GM12878 (cell line): ENCODE measurements around the gene PINK1. TPM values are rescaled to one million over a fixed set of nuclear protein-coding genes. Genes with fewer than 3 reads are reported as not detected.
A peak's percentile ranks its signal among the peaks of the same experiment; 100 is the strongest.

Experiments
- ATAC-seq: fragments of 200-7000 bp; cut with Tn5 transposase; 3 replicates; pipeline ENCODE4 v1.9.1; 2020; ENCODE audit warnings: mild to moderate bottlenecking, moderate library complexity
- BruUV-seq: library from RNA; stranded (reverse); fragments of 400-500 nt; replicated peaks from 2 replicates; lab custom pipeline; 2021; lab: Mats Ljungman, UMichigan
- CTCF ChIA-PET: fragments of 300-600 bp; sonication (Branson Sonifier 250); formaldehyde crosslinking; extraction: SDS; loops from one replicate; lab custom pipeline; 2021; ENCODE audit warnings: inconsistent platforms; lab: Yijun Ruan, JAX
- POLR2A ChIA-PET: fragments of 350-600 bp; formaldehyde crosslinking; extraction: SDS; loops from one replicate; lab custom pipeline; 2021; ENCODE audit warnings: inconsistent platforms; lab: Charles Lee
- RAD21 ChIA-PET: fragments of 300-600 bp; sonication (Branson Sonifier 250); formaldehyde crosslinking; loops from one replicate; lab custom pipeline; 2023; ENCODE audit warnings: antibody characterized with exemption; ENCODE audit not compliant: unreplicated experiment; lab: Charles Lee
- SMC1A ChIA-PET: fragments of 300-600 bp; sonication (Branson Sonifier 250); formaldehyde crosslinking; loops from one replicate; lab custom pipeline; 2023; ENCODE audit not compliant: unreplicated experiment, uncharacterized antibody; lab: Charles Lee
- DNase-seq: peaks from one replicate; pipeline ENCODE4 v3.0.0-alpha.2; 2011; ENCODE audit warnings: low read depth, low spot score
- FAIRE-seq: peaks from 3 replicates; lab custom pipeline; 2011; peaks lifted over from hg19 to GRCh38; lab: Jason Lieb, UNC
- H2AFZ ChIP-seq: 2 replicates; pipeline ENCODE4 v1.6.0; 2011; ENCODE audit warnings: low read depth, low read length, control low read depth; ENCODE audit not compliant: control insufficient read depth
- H3K27ac ChIP-seq: 2 replicates; pipeline ENCODE4 v1.5.1; 2011; ENCODE audit warnings: control low read depth; ENCODE audit not compliant: control insufficient read depth, insufficient read depth
- H3K27me3 ChIP-seq, 2 experiments: replicated peaks in 1 of 2; 2 replicates each; pipeline versions ENCODE4 v1.6.0 to v1.6.1; 2011; ENCODE audit warnings: low read length in 1 of 2; ENCODE audit not compliant: control insufficient read depth in 2 of 2, insufficient read depth in 2 of 2
- H3K36me3 ChIP-seq, 2 experiments: 2 replicates each; pipeline ENCODE4 v1.5.1; 2011; ENCODE audit warnings: low read length in 1 of 2; ENCODE audit not compliant: control insufficient read depth in 2 of 2, insufficient read depth in 2 of 2
- H3K4me1 ChIP-seq: 2 replicates; pipeline ENCODE4 v1.6.1; 2011; ENCODE audit warnings: mild to moderate bottlenecking, low read length, moderate library complexity, mixed read lengths; ENCODE audit not compliant: control insufficient read depth, insufficient read depth
- H3K4me2 ChIP-seq: 2 replicates; pipeline ENCODE4 v1.6.0; 2011; ENCODE audit warnings: control low read depth; ENCODE audit not compliant: control insufficient read depth, insufficient read depth
- H3K4me3 ChIP-seq: fragments of 200-600 bp; sonication (generic); 2 replicates; pipeline ENCODE4 v1.5.1; 2016
- H3K79me2 ChIP-seq: 2 replicates; pipeline ENCODE4 v1.6.0; 2011; ENCODE audit warnings: low read length; ENCODE audit not compliant: control insufficient read depth, insufficient read depth
- H3K9ac ChIP-seq: 2 replicates; pipeline ENCODE4 v1.8.0; 2011; ENCODE audit warnings: low read length, control low read depth, mixed read lengths; ENCODE audit not compliant: control insufficient read depth, insufficient read depth
- H3K9me3 ChIP-seq: replicated peaks from 3 replicates; pipeline ENCODE4 v1.5.1; 2011; ENCODE audit warnings: mild to moderate bottlenecking, low read length; ENCODE audit not compliant: control insufficient read depth, insufficient read depth
- H4K20me1 ChIP-seq: 2 replicates; pipeline ENCODE4 v1.6.0; 2011; ENCODE audit not compliant: control insufficient read depth, insufficient read depth
- CBFB ChIP-seq: IDR thresholded peaks from 2 replicates; pipeline ENCODE4 v1.6.1; 2016; ENCODE audit warnings: antibody characterized with exemption, low read depth
- CREB1 ChIP-seq: IDR thresholded peaks from 2 replicates; pipeline ENCODE4 v1.6.1; 2012; ENCODE audit warnings: low read depth, mild to moderate bottlenecking, inconsistent platforms
- MEF2B ChIP-seq: fragments of 450-650 bp; IDR thresholded peaks from 2 replicates; pipeline ENCODE4 v1.6.1; 2018; ENCODE audit warnings: mild to moderate bottlenecking, moderate library complexity; ENCODE audit not compliant: partially characterized antibody, poor library complexity, severe bottlenecking
- PAX5 ChIP-seq: IDR thresholded peaks from 2 replicates; pipeline ENCODE4 v1.6.1; 2011; ENCODE audit warnings: low read depth, low read length, borderline replicate concordance
- POLR2AphosphoS2 ChIP-seq: IDR thresholded peaks from 2 replicates; pipeline ENCODE4 v1.6.1; 2011; ENCODE audit warnings: low read depth, mild to moderate bottlenecking, low read length, improper control_type of control experiment, moderate library complexity
- RELA ChIP-seq: fragments of 450-650 bp; IDR thresholded peaks from 2 replicates; pipeline ENCODE4 v1.8.0; 2014; ENCODE audit warnings: borderline replicate concordance; ENCODE audit not compliant: partially characterized antibody
- RFX5 ChIP-seq: IDR thresholded peaks from 2 replicates; pipeline ENCODE4 v1.6.1; 2011; ENCODE audit warnings: low read depth, low read length, improper control_type of control experiment
- SMAD1 ChIP-seq: fragments of 450-650 bp; IDR thresholded peaks from 2 replicates; pipeline ENCODE4 v1.6.1; 2018; ENCODE audit warnings: mild to moderate bottlenecking, low read depth; ENCODE audit not compliant: partially characterized antibody
- ZBTB40 ChIP-seq: fragments of 450-650 bp; IDR thresholded peaks from 2 replicates; pipeline ENCODE4 v1.6.1; 2016; ENCODE audit warnings: mild to moderate bottlenecking, moderate library complexity, borderline replicate concordance
- ZNF687 ChIP-seq: fragments of 450-650 bp; IDR thresholded peaks from 2 replicates; pipeline ENCODE4 v1.6.1; 2017; ENCODE audit warnings: mild to moderate bottlenecking, moderate library complexity
- WGBS: methylation state at CpG from one replicate; pipeline ENCODE4 v1.1.6; 2016; ENCODE audit warnings: low lambda C conversion rate; ENCODE audit not compliant: insufficient replicate concordance, insufficient coverage; ENCODE audit errors: missing lambda C conversion rate; 5-methylcytosine and 5-hydroxymethylcytosine counted together
- in situ Hi-C: fragments of 300-500 bp; cut with MboI; formaldehyde crosslinking; loops from 9 replicates; pipeline ENCODE4 v1.14.3; 2018; ENCODE audit warnings: mixed read lengths
- intact Hi-C: fragments of 100-400 bp; cut with micrococcal nuclease; formaldehyde crosslinking; loops from one replicate; pipeline ENCODE4 v1.14.2; 2022; ENCODE audit not compliant: unreplicated experiment
- polyA plus RNA-seq, 11 experiments: library from polyadenylated mRNA; depleted of rRNA in 4 of 11; unstranded in 6 of 11; stranded (reverse) in 5 of 11; fragments of >200 nt; fragmentation: Nextera tagmentation in 4 of 11; fragmentation: Illumina TruSeq in 1 of 11; extraction: Ambion mirVana in 4 of 11; extraction: Trizol in 1 of 11; gene quantifications; 1 replicate in 1 of 11; 2 replicates in 10 of 11; pipeline versions ENCODE4 v1.2.1 to v1.2.3, GENCODE V29; 2011 to 2016; ENCODE audit warnings: inconsistent platforms in 2 of 11, missing spikeins in 2 of 11, low read depth in 1 of 11
- total RNA-seq, 4 experiments: library from RNA; depleted of rRNA in 3 of 4; stranded (reverse); fragments of >200 nt in 3 of 4; fragmentation: Illumina TruSeq in 1 of 4; extraction: Trizol in 1 of 4; gene quantifications; 2 replicates each; pipeline versions ENCODE4 v1.2.1 to v1.2.3, GENCODE V29; 2013 to 2021
- TF ChIP-seq, protein P1 (sequence below): IDR thresholded peaks from 2 replicates; pipeline ENCODE4 v1.6.1; 2011; ENCODE audit warnings: low read depth, mild to moderate bottlenecking, low read length, moderate library complexity, borderline replicate concordance; ENCODE audit errors: extremely low read depth
- TF ChIP-seq, protein P2 (sequence below): IDR thresholded peaks from 2 replicates; pipeline ENCODE4 v1.6.1; 2012; ENCODE audit warnings: low read depth, low read length, improper control_type of control experiment
- TF ChIP-seq, protein P3 (sequence below): fragments of 450-650 bp; IDR thresholded peaks from 2 replicates; pipeline ENCODE4 v1.6.1; 2016; ENCODE audit warnings: mild to moderate bottlenecking

Gene PINK1
- total and polyA plus RNA-seq, 10 of the 15 experiments (the other 5 are each of a cell fraction or from before 2014, with no cell fraction given), result 0.42 to 4.4 (median 1.9) TPM; not detected in 1

GRCh38 chr1:20678599-20678998 lies 45.3 kb downstream of the PINK1 start:
- DNase-seq (peak; percentile 57), FAIRE-seq (peak; percentile 92), ATAC-seq (peak; percentile 89)
- ChIA-PET CTCF (interaction anchor here (0.6 to 3.2 kb wide), 2 partner anchors 18 to 1434 kb away, joined by 3 to 13 read pairs; no protein-coding TSS in a partner anchor), RAD21 (no interaction called here), POLR2A (interaction anchor here (0.6 kb wide), 1 partner anchor 581 kb away, joined by 4 read pairs; no protein-coding TSS in a partner anchor), SMC1A (interaction anchor here (0.8 kb wide), 1 partner anchor 19 kb away, joined by 3 read pairs; no protein-coding TSS in a partner anchor)
- Histone ChIP-seq H3K4me2 (peak overlapping the region; percentile 63; the same call in 1 of the 2 replicates), H3K27ac (no peak overlapping the region), H3K27me3 (peaks cover 2 to 3% of the 10 kb centered on the region in 2 experiments), H3K36me3 (no peaks in the 10 kb centered on the region), H3K4me1 (peaks cover 7% of the 10 kb centered on the region), H3K79me2 (no peaks in the 10 kb centered on the region), H4K20me1 (no peaks in the 10 kb centered on the region), H3K9me3 (peaks cover 2% of the 10 kb centered on the region; the same call in 2 of the 3 replicates), H3K4me3 (peak overlapping the region; percentile 41; the same call in 1 of the 2 replicates), H3K9ac (no peak overlapping the region), H2AFZ (no peak overlapping the region)
- intact Hi-C loops, result no loop called here
- in situ Hi-C loops, result no loop called here
- BruUV-seq, result no TSS peak
- WGBS, result 2% methylated on average over 6 of the region's 6 CpGs
- no peak for TF ChIP-seq RFX5
- TF ChIP-seq, protein P1, sequence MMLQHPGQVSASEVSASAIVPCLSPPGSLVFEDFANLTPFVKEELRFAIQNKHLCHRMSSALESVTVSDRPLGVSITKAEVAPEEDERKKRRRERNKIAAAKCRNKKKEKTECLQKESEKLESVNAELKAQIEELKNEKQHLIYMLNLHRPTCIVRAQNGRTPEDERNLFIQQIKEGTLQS, result no peak
- TF ChIP-seq ZNF687, result no peak
- TF ChIP-seq CREB1, result peak; percentile 51; the same call in 1 of the 2 replicates
- no peak for TF ChIP-seq POLR2AphosphoS2
- TF ChIP-seq, protein P2, sequence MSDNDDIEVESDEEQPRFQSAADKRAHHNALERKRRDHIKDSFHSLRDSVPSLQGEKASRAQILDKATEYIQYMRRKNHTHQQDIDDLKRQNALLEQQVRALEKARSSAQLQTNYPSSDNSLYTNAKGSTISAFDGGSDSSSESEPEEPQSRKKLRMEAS, result no peak
- TF ChIP-seq SMAD1, result no peak
- no peak for TF ChIP-seq ZBTB40
- TF ChIP-seq PAX5, result no peak
- peak; percentile 90; the same call in 1 of the 2 replicates for TF ChIP-seq CBFB
- TF ChIP-seq MEF2B, result peak; percentile 79
- no peak for TF ChIP-seq RELA
- TF ChIP-seq, protein P3, sequence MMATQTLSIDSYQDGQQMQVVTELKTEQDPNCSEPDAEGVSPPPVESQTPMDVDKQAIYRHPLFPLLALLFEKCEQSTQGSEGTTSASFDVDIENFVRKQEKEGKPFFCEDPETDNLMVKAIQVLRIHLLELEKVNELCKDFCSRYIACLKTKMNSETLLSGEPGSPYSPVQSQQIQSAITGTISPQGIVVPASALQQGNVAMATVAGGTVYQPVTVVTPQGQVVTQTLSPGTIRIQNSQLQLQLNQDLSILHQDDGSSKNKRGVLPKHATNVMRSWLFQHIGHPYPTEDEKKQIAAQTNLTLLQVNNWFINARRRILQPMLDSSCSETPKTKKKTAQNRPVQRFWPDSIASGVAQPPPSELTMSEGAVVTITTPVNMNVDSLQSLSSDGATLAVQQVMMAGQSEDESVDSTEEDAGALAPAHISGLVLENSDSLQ, result no peak
